Gastroesophageal sphincter (tissue), 3 donors: Measurements from ENCODE around the gene VPS35L.

ENCODE experiments used
- CTCF ChIP-seq, 4 experiments: fragments of 200-600 bp in 2 of 4; fragments of 450-650 bp in 2 of 4; sonication (generic) in 1 of 4; IDR thresholded peaks; one replicate each; pipeline ENCODE4 v1.5.1; 2017 to 2019; ENCODE audit warnings: antibody characterized with exemption in 4 of 4, mild to moderate bottlenecking in 2 of 4, moderate library complexity in 2 of 4
- POLR2AphosphoS5 ChIP-seq: sonication (generic); formaldehyde crosslinking; IDR thresholded peaks from one replicate; pipeline ENCODE4 v1.6.1; 2017; ENCODE audit warnings: antibody characterized with exemption

DNA sequence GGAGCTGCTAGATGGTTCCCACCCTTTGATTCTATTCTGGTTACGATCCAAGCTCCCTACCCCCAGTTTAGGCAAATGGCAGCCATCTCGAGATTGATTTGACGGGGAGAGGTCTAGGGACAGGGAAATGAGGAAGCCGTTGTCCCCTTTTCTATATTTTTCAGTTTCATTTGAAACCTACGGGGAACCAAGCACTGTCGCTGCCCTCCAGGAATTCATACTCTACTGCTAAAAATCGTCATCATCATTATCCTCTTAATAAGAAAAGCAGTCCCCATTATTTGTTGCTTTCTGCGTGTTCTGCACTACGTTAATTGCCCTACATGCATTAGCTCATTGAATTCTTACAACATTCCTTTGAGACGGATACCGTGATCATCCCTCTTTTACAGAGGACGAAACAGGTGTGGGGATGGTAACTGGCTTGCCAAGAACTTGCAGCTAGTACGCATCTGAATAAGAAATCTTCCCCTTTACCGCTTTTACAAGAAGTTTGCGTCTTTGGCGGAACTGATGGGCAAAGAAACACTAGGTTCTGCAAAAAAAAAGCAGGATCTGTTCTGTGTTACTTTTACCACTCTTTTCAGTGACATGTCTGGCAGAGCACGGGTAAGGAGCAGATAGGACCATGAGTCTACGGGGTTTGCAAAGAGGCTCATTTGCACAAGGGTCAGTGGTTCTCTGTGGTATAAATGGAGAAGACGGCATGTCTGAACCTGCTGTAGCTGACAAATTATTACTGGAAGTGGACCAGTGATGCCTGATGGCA lies 30.7 kb upstream of the VPS35L start:
- TF ChIP-seq CTCF (IDR thresholded peaks at IDR 0.05) (no peak), POLR2AphosphoS5 (no peak)
